ENCODE results near the gene IMPDH2.

- TF ChIP-seq USF2 (IDR thresholded peaks at IDR 0.05; ENCODE audit: low read length) = no peak
- no peak for TF ChIP-seq SIX5 (IDR thresholded peaks at IDR 0.05; ENCODE audit: low read depth, low read length)
- no peak for TF ChIP-seq RAD21 (IDR thresholded peaks at IDR 0.05 in 1 of 2, conservative IDR thresholded peaks at IDR 0.05 in 1 of 2; ENCODE audit: low read depth in 2 of 2, low read length in 2 of 2)
- no peak for TF ChIP-seq EP300 (IDR thresholded peaks at IDR 0.05; ENCODE audit: borderline replicate concordance in 1 of 2, low read depth in 2 of 2, low read length in 2 of 2)
- TF ChIP-seq, protein P1, sequence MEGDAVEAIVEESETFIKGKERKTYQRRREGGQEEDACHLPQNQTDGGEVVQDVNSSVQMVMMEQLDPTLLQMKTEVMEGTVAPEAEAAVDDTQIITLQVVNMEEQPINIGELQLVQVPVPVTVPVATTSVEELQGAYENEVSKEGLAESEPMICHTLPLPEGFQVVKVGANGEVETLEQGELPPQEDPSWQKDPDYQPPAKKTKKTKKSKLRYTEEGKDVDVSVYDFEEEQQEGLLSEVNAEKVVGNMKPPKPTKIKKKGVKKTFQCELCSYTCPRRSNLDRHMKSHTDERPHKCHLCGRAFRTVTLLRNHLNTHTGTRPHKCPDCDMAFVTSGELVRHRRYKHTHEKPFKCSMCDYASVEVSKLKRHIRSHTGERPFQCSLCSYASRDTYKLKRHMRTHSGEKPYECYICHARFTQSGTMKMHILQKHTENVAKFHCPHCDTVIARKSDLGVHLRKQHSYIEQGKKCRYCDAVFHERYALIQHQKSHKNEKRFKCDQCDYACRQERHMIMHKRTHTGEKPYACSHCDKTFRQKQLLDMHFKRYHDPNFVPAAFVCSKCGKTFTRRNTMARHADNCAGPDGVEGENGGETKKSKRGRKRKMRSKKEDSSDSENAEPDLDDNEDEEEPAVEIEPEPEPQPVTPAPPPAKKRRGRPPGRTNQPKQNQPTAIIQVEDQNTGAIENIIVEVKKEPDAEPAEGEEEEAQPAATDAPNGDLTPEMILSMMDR (IDR thresholded peaks at IDR 0.05; ENCODE audit: control extremely low read depth in 1 of 3, insufficient read depth in 1 of 3, low read depth in 1 of 3, low read length in 3 of 3) = peak in 2 of 3 experiments; percentile 8 to 20; a peak in 1 of 4 replicates
- TF ChIP-seq POLR2A (IDR thresholded peaks at IDR 0.05; ENCODE audit: control extremely low read depth in 1 of 2, low read depth in 2 of 2, low read length in 2 of 2) = no peak
- TF ChIP-seq RFX5 (IDR thresholded peaks at IDR 0.05; ENCODE audit: borderline replicate concordance, low read depth, low read length) = no peak
Measured at GRCh38 chr3:48997102-48997635, 32.0 kb downstream of the IMPDH2 start.

All from H1 (cell line).